Left ventricle myocardium inferior (tissue), 1 donor: Measurements from ENCODE around the gene LENG8. TPM values are rescaled to one million over a fixed set of nuclear protein-coding genes. Genes with fewer than 3 reads are reported as not detected.
"Not testable (repeated sequence)": the region's sequence is repeated elsewhere in the genome, so short reads cannot be mapped to it uniquely, and the experiment has no call there.

Source experiments
- DNase-seq: peaks from one replicate; pipeline ENCODE4 v3.0.0-alpha.2; 2020
- H3K27ac ChIP-seq: fragments of 200-600 bp; replicated peaks from 2 replicates; pipeline ENCODE4 v1.8.0; 2021
- H3K27me3 ChIP-seq: fragments of 200-600 bp; 2 replicates; pipeline ENCODE4 v1.8.0; 2021; ENCODE audit warnings: low read depth
- H3K36me3 ChIP-seq: fragments of 200-600 bp; 2 replicates; pipeline ENCODE4 v1.8.0; 2021
- H3K4me1 ChIP-seq: fragments of 200-600 bp; 2 replicates; pipeline ENCODE4 v1.8.0; 2021
- H3K4me3 ChIP-seq: fragments of 200-600 bp; 2 replicates; pipeline ENCODE4 v1.8.0; 2021; ENCODE audit warnings: mild to moderate bottlenecking, moderate library complexity
- H3K9me3 ChIP-seq: fragments of 200-600 bp; replicated peaks from 2 replicates; pipeline ENCODE4 v1.8.0; 2021
- intact Hi-C: fragments of 100-400 bp; cut with micrococcal nuclease; formaldehyde crosslinking; loops from one replicate; pipeline ENCODE4 v1.11.0; 2022
- total RNA-seq: library from RNA; stranded (reverse); fragmentation: NEBNext Ultra II Directional; extraction: Animal tissue kit (Norgen Biotek cat#: 25700); gene quantifications from one replicate; pipeline ENCODE4 v1.2.1, GENCODE V29; 2021
- TF ChIP-seq, protein P1 (sequence below): fragments of 200-600 bp; IDR thresholded peaks from 2 replicates; pipeline ENCODE4 v1.8.0; 2021; ENCODE audit warnings: antibody characterized with exemption, mild to moderate bottlenecking, borderline replicate concordance
- donor health status: DM: no; HTN: yes; CAD: no; lungs with severe emphysema.

Gene LENG8
- total RNA-seq, 1 donor from 2014 or later, result 66.0 TPM

DNA sequence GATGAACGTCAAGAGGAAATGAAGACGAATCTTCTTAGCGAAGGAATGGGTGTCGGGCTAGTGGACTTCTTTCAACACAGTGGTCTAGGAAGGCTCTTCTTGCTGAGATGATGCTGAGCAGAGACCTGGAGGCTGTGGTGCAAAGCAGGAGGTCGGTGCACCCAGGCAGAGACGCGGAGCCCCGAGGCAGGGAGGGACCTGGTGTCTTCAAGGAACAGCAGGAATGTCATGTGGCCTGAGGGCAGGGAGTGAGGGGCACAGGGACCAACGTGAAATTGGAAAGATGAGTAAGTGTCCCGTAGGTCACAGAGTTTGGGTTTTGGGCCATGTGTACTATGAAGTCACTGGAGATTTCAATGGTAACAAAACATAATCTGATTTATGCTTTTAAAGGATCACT is 35.5 kb downstream of the LENG8 start:
- no peak overlapping the region for H3K27ac ChIP-seq

DNA sequence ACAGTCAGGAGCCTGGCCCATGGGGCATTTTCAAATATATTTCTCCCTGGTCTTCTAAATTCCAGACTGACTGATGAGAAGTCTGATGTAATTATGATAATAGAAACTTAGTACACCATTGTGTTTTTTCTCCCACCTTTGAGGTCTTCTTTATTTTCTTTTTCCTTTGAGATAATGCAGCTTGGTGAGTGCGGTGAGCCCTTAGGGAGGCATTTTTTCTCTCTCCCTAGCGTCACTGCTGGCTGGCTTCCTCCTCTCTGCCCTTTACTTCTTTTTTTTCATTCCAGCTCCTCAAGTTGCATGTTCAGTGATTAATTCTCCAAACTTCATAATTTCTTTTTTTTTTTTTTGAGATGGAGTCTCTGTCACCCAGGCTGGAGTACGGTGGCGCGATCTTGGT is 36.9 kb downstream of the LENG8 start:
- TF ChIP-seq, protein P1, sequence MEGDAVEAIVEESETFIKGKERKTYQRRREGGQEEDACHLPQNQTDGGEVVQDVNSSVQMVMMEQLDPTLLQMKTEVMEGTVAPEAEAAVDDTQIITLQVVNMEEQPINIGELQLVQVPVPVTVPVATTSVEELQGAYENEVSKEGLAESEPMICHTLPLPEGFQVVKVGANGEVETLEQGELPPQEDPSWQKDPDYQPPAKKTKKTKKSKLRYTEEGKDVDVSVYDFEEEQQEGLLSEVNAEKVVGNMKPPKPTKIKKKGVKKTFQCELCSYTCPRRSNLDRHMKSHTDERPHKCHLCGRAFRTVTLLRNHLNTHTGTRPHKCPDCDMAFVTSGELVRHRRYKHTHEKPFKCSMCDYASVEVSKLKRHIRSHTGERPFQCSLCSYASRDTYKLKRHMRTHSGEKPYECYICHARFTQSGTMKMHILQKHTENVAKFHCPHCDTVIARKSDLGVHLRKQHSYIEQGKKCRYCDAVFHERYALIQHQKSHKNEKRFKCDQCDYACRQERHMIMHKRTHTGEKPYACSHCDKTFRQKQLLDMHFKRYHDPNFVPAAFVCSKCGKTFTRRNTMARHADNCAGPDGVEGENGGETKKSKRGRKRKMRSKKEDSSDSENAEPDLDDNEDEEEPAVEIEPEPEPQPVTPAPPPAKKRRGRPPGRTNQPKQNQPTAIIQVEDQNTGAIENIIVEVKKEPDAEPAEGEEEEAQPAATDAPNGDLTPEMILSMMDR, result no peak
- Histone ChIP-seq H3K36me3 (no peaks in the 10 kb centered on the region), H3K9me3 (no peaks in the 10 kb centered on the region), H3K27me3 (peaks cover 59% of the 10 kb centered on the region), H3K4me1 (peaks cover 5% of the 10 kb centered on the region), H3K4me3 (no peak overlapping the region), H3K27ac (no peak overlapping the region)
- DNase-seq, result no peak
- intact Hi-C loops, result no loop called here

More for the DNA sequence above, 35.5 kb downstream of the LENG8 start:
- intact Hi-C loops, result no loop called here
- TF ChIP-seq, protein P1, result no peak
- Histone ChIP-seq H3K27me3 (peaks cover 64% of the 10 kb centered on the region), H3K4me3 (no peak overlapping the region), H3K36me3 (no peaks in the 10 kb centered on the region), H3K4me1 (peaks cover 5% of the 10 kb centered on the region), H3K9me3 (no peaks in the 10 kb centered on the region)
- no peak for DNase-seq

- no peak for DNase-seq
These were observed 40.3 kb downstream of the LENG8 start for GRCh38 chr19:54489341-54489740.

GRCh38 chr19:54489766-54490165 is 40.8 kb downstream of the LENG8 start:
- no peak for DNase-seq
- Histone ChIP-seq H3K36me3 (no peaks in the 10 kb centered on the region), H3K27me3 (peaks cover 67% of the 10 kb centered on the region), H3K27ac (no peak overlapping the region), H3K4me3 (no peak overlapping the region), H3K9me3 (no peaks in the 10 kb centered on the region), H3K4me1 (no peaks in the 10 kb centered on the region)
- intact Hi-C loops, result no loop called here
- TF ChIP-seq, protein P1, result no peak

More at GRCh38 chr19:54489341-54489740, 40.3 kb downstream of the LENG8 start:
- intact Hi-C loops, result no loop called here
- H3K4me1 ChIP-seq, result no peaks in the 10 kb centered on the region
- no peak overlapping the region for H3K4me3 ChIP-seq
- no peak overlapping the region for H3K27ac ChIP-seq
- TF ChIP-seq, protein P1, result no peak
- H3K36me3 ChIP-seq, result no peaks in the 10 kb centered on the region
- H3K9me3 ChIP-seq, result no peaks in the 10 kb centered on the region
- peaks cover 67% of the 10 kb centered on the region for H3K27me3 ChIP-seq

DNA sequence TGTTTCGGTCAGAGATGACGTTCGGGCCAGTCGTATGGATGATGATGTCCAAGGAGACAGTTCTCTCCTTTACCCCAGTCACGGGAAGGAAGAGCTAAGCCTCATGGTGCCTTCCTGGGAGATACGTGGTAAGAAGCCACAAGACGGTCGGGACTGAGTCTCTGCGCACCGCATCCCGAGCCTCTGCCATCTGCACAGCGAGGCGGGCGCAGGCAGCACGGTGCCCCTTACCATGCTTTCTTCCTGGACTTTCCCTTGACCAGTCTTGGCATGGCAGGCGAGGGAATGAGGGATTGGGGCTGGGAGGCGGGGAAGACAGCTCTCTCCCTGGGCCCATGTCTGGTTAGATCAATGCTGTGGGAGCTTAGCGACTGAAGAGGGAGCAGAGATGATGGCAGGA is 43.6 kb downstream of the LENG8 start:
- TF ChIP-seq, protein P1, result no peak
- Histone ChIP-seq H3K4me3 (no peak overlapping the region), H3K27me3 (peaks cover 75% of the 10 kb centered on the region), H3K36me3 (no peaks in the 10 kb centered on the region), H3K27ac (no peak overlapping the region), H3K4me1 (no peaks in the 10 kb centered on the region), H3K9me3 (no peaks in the 10 kb centered on the region)
- no peak for DNase-seq
- intact Hi-C loops, result no loop called here

GRCh38 chr19:54493056-54493455 is 44.1 kb downstream of the LENG8 start:
- H3K27ac ChIP-seq, H3K9me3 ChIP-seq, H3K4me1 ChIP-seq, H3K4me3 ChIP-seq, intact Hi-C loops, H3K36me3 ChIP-seq, DNase-seq: not testable (repeated sequence)
- H3K27me3 ChIP-seq, result peaks cover 74% of the 10 kb centered on the region
